AG04449 (cell line): Measurements from ENCODE around the gene TSKS.

ENCODE experiments used
- CTCF ChIA-PET: fragments of 350-600 bp; formaldehyde crosslinking; extraction: SDS; loops from one replicate; lab custom pipeline; 2021; ENCODE audit warnings: antibody characterized with exemption; lab: Yijun Ruan, JAX
- POLR2A ChIA-PET: fragments of 400-600, 350-600 bp; formaldehyde crosslinking; extraction: SDS; loops from one replicate; lab custom pipeline; 2020; ENCODE audit warnings: antibody characterized with exemption, inconsistent platforms; lab: Yijun Ruan, JAX
- DNase-seq: peaks from one replicate; pipeline ENCODE4 v3.0.0-alpha.2; 2010; ENCODE audit warnings: low read depth, low spot score
- H3K4me3 ChIP-seq: 2 replicates; pipeline ENCODE4 v1.5.1; 2011; ENCODE audit warnings: low read depth, mild to moderate bottlenecking, control low read depth, low read length
- TF ChIP-seq, protein P1 (sequence below): IDR thresholded peaks from one replicate; pipeline ENCODE4 v1.5.1; 2011; ENCODE audit warnings: mild to moderate bottlenecking, moderate library complexity, low read length, control low read depth, inconsistent platforms; ENCODE audit not compliant: insufficient read depth; ENCODE audit errors: missing control alignments

The TSKS gene

GRCh38 chr19:49799271-49799797 lies 36.2 kb upstream of the TSKS start:
- no peak overlapping the region for H3K4me3 ChIP-seq
- POLR2A ChIA-PET, result no interaction called here
- CTCF ChIA-PET, result no interaction called here
- TF ChIP-seq, protein P1, sequence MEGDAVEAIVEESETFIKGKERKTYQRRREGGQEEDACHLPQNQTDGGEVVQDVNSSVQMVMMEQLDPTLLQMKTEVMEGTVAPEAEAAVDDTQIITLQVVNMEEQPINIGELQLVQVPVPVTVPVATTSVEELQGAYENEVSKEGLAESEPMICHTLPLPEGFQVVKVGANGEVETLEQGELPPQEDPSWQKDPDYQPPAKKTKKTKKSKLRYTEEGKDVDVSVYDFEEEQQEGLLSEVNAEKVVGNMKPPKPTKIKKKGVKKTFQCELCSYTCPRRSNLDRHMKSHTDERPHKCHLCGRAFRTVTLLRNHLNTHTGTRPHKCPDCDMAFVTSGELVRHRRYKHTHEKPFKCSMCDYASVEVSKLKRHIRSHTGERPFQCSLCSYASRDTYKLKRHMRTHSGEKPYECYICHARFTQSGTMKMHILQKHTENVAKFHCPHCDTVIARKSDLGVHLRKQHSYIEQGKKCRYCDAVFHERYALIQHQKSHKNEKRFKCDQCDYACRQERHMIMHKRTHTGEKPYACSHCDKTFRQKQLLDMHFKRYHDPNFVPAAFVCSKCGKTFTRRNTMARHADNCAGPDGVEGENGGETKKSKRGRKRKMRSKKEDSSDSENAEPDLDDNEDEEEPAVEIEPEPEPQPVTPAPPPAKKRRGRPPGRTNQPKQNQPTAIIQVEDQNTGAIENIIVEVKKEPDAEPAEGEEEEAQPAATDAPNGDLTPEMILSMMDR, result no peak
- no peak for DNase-seq

DNA sequence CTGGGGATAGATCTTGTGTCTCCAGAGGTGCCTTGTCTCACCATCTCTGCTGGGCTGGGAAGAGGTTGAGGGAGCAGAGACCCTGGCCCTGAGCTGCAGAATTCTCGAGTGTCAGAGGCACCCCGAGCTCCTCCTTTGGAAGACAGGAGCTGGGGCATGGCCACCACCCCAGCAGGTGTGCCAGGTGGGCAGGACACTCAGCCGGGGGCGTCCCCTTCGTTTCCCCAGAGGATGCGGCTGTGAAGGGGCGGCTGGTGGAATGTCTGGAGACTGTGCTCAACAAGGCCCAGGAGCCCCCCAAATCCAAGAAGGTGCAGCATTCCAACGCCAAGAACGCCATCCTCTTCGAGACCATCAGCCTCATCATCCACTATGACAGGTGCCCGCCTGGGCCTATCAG lies 35.5 kb upstream of the TSKS start:
- DNase-seq, result no peak
- CTCF ChIA-PET, result no interaction called here
- TF ChIP-seq, protein P1, result no peak
- POLR2A ChIA-PET, result no interaction called here
- no peak overlapping the region for H3K4me3 ChIP-seq

DNA sequence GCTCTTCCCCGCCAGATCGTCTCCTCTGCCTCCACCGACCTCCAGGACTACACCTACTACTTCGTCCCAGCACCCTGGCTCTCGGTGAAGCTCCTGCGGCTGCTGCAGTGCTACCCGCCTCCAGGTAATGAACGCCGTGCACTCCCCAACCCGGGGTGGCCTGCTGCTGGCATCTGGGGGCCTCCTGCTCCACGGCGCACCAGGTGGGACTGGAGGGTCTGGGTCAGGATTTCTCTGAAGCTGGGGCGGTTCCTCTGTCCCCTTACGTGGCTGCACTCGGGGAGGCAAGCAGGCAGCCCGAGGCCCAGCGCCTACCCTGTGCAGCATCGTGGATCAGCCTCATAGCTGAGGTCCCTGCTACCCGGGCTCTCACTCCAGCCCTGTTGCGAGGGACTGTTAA lies 32.5 kb upstream of the TSKS start:
- ChIA-PET POLR2A (interaction anchor here (0.9 kb wide), 1 partner anchor 24 kb away, joined by 3 read pairs; no protein-coding TSS in a partner anchor), CTCF (interaction anchor here (1.4 kb wide), 1 partner anchor 115 kb away, joined by 3 read pairs; no protein-coding TSS in a partner anchor)
- no peak overlapping the region for H3K4me3 ChIP-seq
- TF ChIP-seq, protein P1, result no peak
- no peak for DNase-seq

DNA sequence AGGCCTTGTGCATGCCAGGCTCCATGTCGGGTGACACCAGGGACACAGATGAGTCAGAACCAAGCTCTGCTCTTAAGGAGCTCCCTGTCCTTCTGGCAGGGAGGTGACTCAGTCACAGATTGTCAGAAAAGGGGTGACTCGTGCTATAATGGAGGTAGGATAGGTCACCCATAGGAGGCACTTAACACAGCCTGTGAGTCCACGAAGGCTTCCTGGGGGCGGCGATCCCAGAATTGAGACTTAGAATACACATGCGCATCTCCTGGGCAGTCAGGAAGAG lies 30.4 kb upstream of the TSKS start:
- H3K4me3 ChIP-seq, result no peak overlapping the region
- TF ChIP-seq, protein P1, result no peak
- ChIA-PET POLR2A (no interaction called here), CTCF (no interaction called here)
- DNase-seq, result no peak

GRCh38 chr19:49792829-49793560 lies 29.9 kb upstream of the TSKS start:
- no peak overlapping the region for H3K4me3 ChIP-seq
- DNase-seq, result no peak
- ChIA-PET CTCF (no interaction called here), POLR2A (no interaction called here)
- TF ChIP-seq, protein P1, result no peak

DNA sequence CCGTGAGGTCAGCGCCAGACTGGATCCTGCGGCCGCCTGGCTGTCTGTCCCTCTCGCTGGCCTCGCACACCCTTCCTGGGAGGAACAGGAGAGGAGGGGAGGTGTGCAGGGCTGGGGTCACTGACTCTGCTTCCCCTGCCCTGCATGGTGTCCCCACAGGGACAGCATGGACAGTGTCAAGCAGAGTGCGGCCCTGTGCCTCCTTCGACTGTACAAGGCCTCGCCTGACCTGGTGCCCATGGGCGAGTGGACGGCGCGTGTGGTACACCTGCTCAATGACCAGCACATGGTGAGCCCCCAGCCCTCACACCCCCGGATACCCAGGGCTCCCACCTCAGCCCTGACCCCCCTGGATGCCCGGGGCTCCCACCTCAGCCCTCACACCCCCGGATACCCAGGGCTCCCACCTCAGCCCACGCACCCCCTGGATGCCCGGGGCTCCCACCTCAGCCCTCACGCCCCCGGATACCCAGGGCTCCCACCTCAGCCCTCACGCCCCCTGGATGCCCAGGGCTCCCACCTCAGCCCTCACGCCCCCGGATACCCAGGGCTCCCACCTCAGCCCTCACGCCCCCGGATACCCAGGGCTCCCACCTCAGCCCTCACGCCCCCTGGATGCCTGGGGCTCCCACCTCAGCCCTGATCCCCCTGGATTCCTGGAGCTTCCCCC lies 28.8 kb upstream of the TSKS start:
- CTCF ChIA-PET, result no interaction called here
- no peak for DNase-seq
- POLR2A ChIA-PET, result no interaction called here
- H3K4me3 ChIP-seq, result no peak overlapping the region
- TF ChIP-seq, protein P1, result no peak
